HG03457 (cell line): ENCODE data around the gene MGA.

Experiments
- ATAC-seq: cut with Tn5 transposase; IDR thresholded peaks from one replicate; pipeline ENCODE4 v1.9.1; 2021; ENCODE audit warnings: moderate number of reproducible peaks; ENCODE audit not compliant: unreplicated experiment

Gene MGA

GRCh38 chr15:41656188-41656587 lies 4.0 kb upstream of the MGA start:
- ATAC-seq: no peak

- no peak for ATAC-seq
Observed at GRCh38 chr15:41658689-41659088, 1.5 kb upstream of the MGA start.

- no peak for ATAC-seq
Observed at GRCh38 chr15:41659190-41659589, 1.0 kb upstream of the MGA start.

GRCh38 chr15:41659855-41660234 lies 360 bp upstream of the MGA start:
- ATAC-seq: no peak

GRCh38 chr15:41661078-41661517 lies 893 bp downstream of the MGA start:
- no peak for ATAC-seq

GRCh38 chr15:41661518-41662225 lies 1.5 kb downstream of the MGA start:
- ATAC-seq: no peak

- ATAC-seq: no peak
Observed at GRCh38 chr15:41666353-41666920, 6.2 kb downstream of the MGA start.

- no peak for ATAC-seq
Observed at GRCh38 chr15:41669701-41670100, 9.5 kb downstream of the MGA start.

- no peak for ATAC-seq
Observed at GRCh38 chr15:41671656-41672648, 11.7 kb downstream of the MGA start.

- ATAC-seq: no peak
Observed at GRCh38 chr15:41675337-41675736, 15.1 kb downstream of the MGA start.

GRCh38 chr15:41678742-41679141 lies 18.5 kb downstream of the MGA start:
- no peak for ATAC-seq

GRCh38 chr15:41683955-41684354 lies 23.8 kb downstream of the MGA start:
- no peak for ATAC-seq

GRCh38 chr15:41688671-41689070 lies 28.5 kb downstream of the MGA start:
- ATAC-seq: no peak

GRCh38 chr15:41689083-41689482 lies 28.9 kb downstream of the MGA start:
- ATAC-seq: no peak

GRCh38 chr15:41689834-41690233 lies 29.6 kb downstream of the MGA start:
- no peak for ATAC-seq

GRCh38 chr15:41690636-41691035 lies 30.4 kb downstream of the MGA start:
- ATAC-seq: no peak

GRCh38 chr15:41691471-41691870 lies 31.3 kb downstream of the MGA start:
- ATAC-seq: no peak

- no peak for ATAC-seq
Observed at GRCh38 chr15:41692049-41692448, 31.8 kb downstream of the MGA start.

GRCh38 chr15:41693757-41694156 lies 33.6 kb downstream of the MGA start:
- ATAC-seq: no peak

GRCh38 chr15:41695750-41696436 lies 35.7 kb downstream of the MGA start:
- ATAC-seq: no peak

- no peak for ATAC-seq
Observed at GRCh38 chr15:41698779-41699178, 38.6 kb downstream of the MGA start.
